GM06990 (cell line): ENCODE measurements around the gene MCF2L.

Experiments
- DNase-seq: peaks from one replicate; pipeline ENCODE4 v3.0.0-alpha.2; 2011; ENCODE audit not compliant: insufficient read length; ENCODE audit errors: extremely low read depth
- H3K27me3 ChIP-seq: replicated peaks from 2 replicates; pipeline ENCODE4 v1.6.0; 2011; ENCODE audit warnings: low read length; ENCODE audit not compliant: control insufficient read depth, insufficient read depth
- H3K36me3 ChIP-seq: 2 replicates; pipeline ENCODE4 v1.5.1; 2011; ENCODE audit warnings: low read length; ENCODE audit not compliant: control insufficient read depth, insufficient read depth
- H3K4me3 ChIP-seq: replicated peaks from 2 replicates; pipeline ENCODE4 v1.5.1; 2011; ENCODE audit warnings: low read depth, mild to moderate bottlenecking, control low read depth, low read length
- CTCF ChIP-seq: IDR thresholded peaks from 2 replicates; pipeline ENCODE4 v1.5.1; 2011; ENCODE audit warnings: low read length, control low read depth, mild to moderate bottlenecking, inconsistent platforms; ENCODE audit not compliant: insufficient read depth, poor library complexity, severe bottlenecking

MCF2L gene

GRCh38 chr13:113005997-113006396 is 37.0 kb downstream of the MCF2L start:
- TF ChIP-seq CTCF = no peak

GRCh38 chr13:113006660-113007059 is 37.6 kb downstream of the MCF2L start:
- TF ChIP-seq CTCF = no peak
- H3K36me3 ChIP-seq = no peaks in the 10 kb centered on the region
- no peak overlapping the region for H3K4me3 ChIP-seq
- H3K27me3 ChIP-seq = no peaks in the 10 kb centered on the region
- no peak for DNase-seq

More at GRCh38 chr13:113005997-113006396, 37.0 kb downstream of the MCF2L start:
- no peak overlapping the region for H3K4me3 ChIP-seq
- no peaks in the 10 kb centered on the region for H3K27me3 ChIP-seq
- DNase-seq = no peak
- H3K36me3 ChIP-seq = no peaks in the 10 kb centered on the region

GRCh38 chr13:113008851-113009250 is 39.8 kb downstream of the MCF2L start:
- no peak for DNase-seq
- Histone ChIP-seq H3K4me3 (no peak overlapping the region), H3K27me3 (no peaks in the 10 kb centered on the region), H3K36me3 (no peaks in the 10 kb centered on the region)
- TF ChIP-seq CTCF = no peak

- no peak overlapping the region for H3K4me3 ChIP-seq
Measured at GRCh38 chr13:113009743-113010509, 40.9 kb downstream of the MCF2L start.

GRCh38 chr13:113010510-113010865 is 41.5 kb downstream of the MCF2L start:
- Histone ChIP-seq H3K36me3 (no peaks in the 10 kb centered on the region), H3K27me3 (no peaks in the 10 kb centered on the region), H3K4me3 (no peak overlapping the region)
- TF ChIP-seq CTCF = no peak
- no peak for DNase-seq

More at GRCh38 chr13:113009743-113010509, 40.9 kb downstream of the MCF2L start:
- Histone ChIP-seq H3K27me3 (no peaks in the 10 kb centered on the region), H3K36me3 (no peaks in the 10 kb centered on the region)
- no peak for TF ChIP-seq CTCF
- DNase-seq = no peak
